PC-3 (cell line): Measurements from ENCODE around the gene SARM1. TPM values are rescaled to one million over a fixed set of nuclear protein-coding genes. Genes with fewer than 3 reads are reported as not detected.

Experiments
- ATAC-seq: fragments of 200-7000 bp; cut with Tn5 transposase; 2 replicates; pipeline ENCODE4 v1.9.1; 2020; ENCODE audit warnings: mild to moderate bottlenecking, moderate library complexity
- BruUV-seq: library from RNA; stranded (reverse); fragments of 400-500 nt; replicated peaks from 2 replicates; lab custom pipeline; 2021; lab: Mats Ljungman, UMichigan
- CTCF ChIA-PET: fragments of 300-600 bp; sonication (Branson Sonifier 250); formaldehyde crosslinking; loops from one replicate; lab custom pipeline; 2022; ENCODE audit warnings: antibody characterized with exemption; lab: Charles Lee
- POLR2A ChIA-PET: fragments of 300-600 bp; sonication (Branson Sonifier 250); formaldehyde crosslinking; loops from one replicate; lab custom pipeline; 2022; ENCODE audit warnings: antibody characterized with exemption; ENCODE audit not compliant: unreplicated experiment; lab: Charles Lee
- DNase-seq: peaks from one replicate; pipeline ENCODE4 v3.0.0-alpha.2; 2015
- H2AFZ ChIP-seq: fragments of 300-600 bp; sonication (generic); 2 replicates; pipeline ENCODE4 v1.6.0; 2016; ENCODE audit warnings: antibody characterized with exemption, low read length
- H3F3A ChIP-seq: fragments of 300-600 bp; sonication (generic); one replicate; pipeline ENCODE4 v1.6.0; 2017; ENCODE audit warnings: antibody characterized with exemption, low read length, control low read depth, mild to moderate bottlenecking; ENCODE audit not compliant: unreplicated experiment
- H3K27ac ChIP-seq: fragments of 300-600 bp; sonication (generic); 2 replicates; pipeline ENCODE4 v1.5.1; 2016; ENCODE audit warnings: mild to moderate bottlenecking, low read length
- H3K27me3 ChIP-seq: fragments of 300-600 bp; sonication (generic); 2 replicates; pipeline ENCODE4 v1.6.1; 2016; ENCODE audit warnings: low read length, mixed read lengths
- H3K36me3 ChIP-seq: fragments of 300-600 bp; sonication (generic); 2 replicates; pipeline ENCODE4 v1.6.1; 2016; ENCODE audit warnings: low read depth, mixed run types, low read length, mixed read lengths
- H3K4me1 ChIP-seq: fragments of 300-600 bp; sonication (generic); 2 replicates; pipeline ENCODE4 v1.5.1; 2016; ENCODE audit warnings: low read length; ENCODE audit not compliant: insufficient read depth
- H3K4me2 ChIP-seq: fragments of 300-600 bp; sonication (generic); 2 replicates; pipeline ENCODE4 v1.6.0; 2016; ENCODE audit warnings: low read length
- H3K4me3 ChIP-seq: fragments of 300-600 bp; sonication (generic); 2 replicates; pipeline ENCODE4 v1.5.1; 2016; ENCODE audit warnings: mild to moderate bottlenecking, low read length, mixed read lengths
- H3K79me2 ChIP-seq: fragments of 300-600 bp; sonication (generic); 2 replicates; pipeline ENCODE4 v1.6.1; 2017; ENCODE audit warnings: low read length, mixed read lengths
- H3K9ac ChIP-seq: fragments of 300-600 bp; sonication (generic); 2 replicates; pipeline ENCODE4 v1.6.0; 2016; ENCODE audit warnings: mild to moderate bottlenecking, low read length
- H3K9me2 ChIP-seq: fragments of 300-600 bp; sonication (generic); replicated peaks from 2 replicates; pipeline ENCODE4 v1.6.1; 2016; ENCODE audit warnings: mixed run types, low read length, mixed read lengths
- H3K9me3 ChIP-seq: fragments of 300-600 bp; sonication (generic); 2 replicates; pipeline ENCODE4 v1.6.1; 2016; ENCODE audit warnings: low read length, mixed read lengths
- H4K20me1 ChIP-seq: fragments of 300-600 bp; sonication (generic); 2 replicates; pipeline ENCODE4 v1.6.1; 2016; ENCODE audit warnings: low read length, mixed read lengths
- CTCF ChIP-seq: fragments of 300-600 bp; sonication (generic); conservative IDR thresholded peaks from 2 replicates; pipeline ENCODE4 v1.5.1; 2017; ENCODE audit warnings: antibody characterized with exemption, low read depth, mild to moderate bottlenecking, low read length
- EZH2 ChIP-seq: fragments of 300-600 bp; sonication (generic); IDR thresholded peaks from one replicate; pipeline ENCODE4 v1.6.1; 2017; ENCODE audit warnings: antibody characterized with exemption, mild to moderate bottlenecking, low read length; ENCODE audit not compliant: unreplicated experiment
- EZH2phosphoT487 ChIP-seq: fragments of 300-600 bp; sonication (generic); IDR thresholded peaks from 2 replicates; pipeline ENCODE4 v1.6.1; 2018; ENCODE audit warnings: mild to moderate bottlenecking, antibody characterized with exemption, low read length, borderline replicate concordance
- intact Hi-C: fragments of 100-400 bp; cut with micrococcal nuclease; formaldehyde crosslinking; loops from 2 replicates; pipeline ENCODE4 v1.9.0; 2023
- total RNA-seq: library from RNA; depleted of rRNA; stranded (reverse); fragments of >200 nt; gene quantifications from 2 replicates; pipeline ENCODE4 v1.2.3, GENCODE V29; 2014

SARM1 gene
- total RNA-seq, 1 experiment from 2014 or later, result 6.7 TPM

- Histone ChIP-seq H3K79me2 (no peaks in the 10 kb centered on the region), H3K27me3 (no peaks in the 10 kb centered on the region), H3K27ac (no peak overlapping the region), H2AFZ (no peak overlapping the region), H3K36me3 (no peaks in the 10 kb centered on the region), H3K4me1 (no peaks in the 10 kb centered on the region), H3K9me3 (no peaks in the 10 kb centered on the region), H3F3A (no peaks in the 10 kb centered on the region), H3K9ac (no peak overlapping the region), H3K4me3 (no peak overlapping the region), H3K4me2 (no peak overlapping the region), H3K9me2 (no peaks in the 10 kb centered on the region), H4K20me1 (no peaks in the 10 kb centered on the region)
- ChIA-PET POLR2A (no interaction called here), CTCF (no interaction called here)
- ATAC-seq, result no peak
- intact Hi-C loops, result no loop called here
- TF ChIP-seq EZH2 (no peak), CTCF (no peak), EZH2phosphoT487 (no peak)
- BruUV-seq, result no TSS peak
- no peak for DNase-seq
Observed at GRCh38 chr17:28395968-28396367, 24.5 kb downstream of the SARM1 start.

- Histone ChIP-seq H3K27me3 (no peaks in the 10 kb centered on the region), H3K9ac (no peak overlapping the region), H3K36me3 (no peaks in the 10 kb centered on the region), H2AFZ (no peak overlapping the region), H4K20me1 (no peaks in the 10 kb centered on the region), H3K4me1 (peaks cover under 1% of the 10 kb centered on the region; the same call in 1 of the 2 replicates), H3K79me2 (no peaks in the 10 kb centered on the region), H3K27ac (no peak overlapping the region), H3K4me3 (no peak overlapping the region), H3K9me3 (no peaks in the 10 kb centered on the region), H3K4me2 (no peak overlapping the region), H3K9me2 (no peaks in the 10 kb centered on the region), H3F3A (no peaks in the 10 kb centered on the region)
- TF ChIP-seq EZH2 (no peak), EZH2phosphoT487 (no peak)
- no peak for ATAC-seq
- intact Hi-C loops, result no loop called here
- ChIA-PET CTCF (no interaction called here), POLR2A (no interaction called here)
- BruUV-seq, result no TSS peak
- no peak for DNase-seq
Observed at GRCh38 chr17:28396635-28397239, 25.2 kb downstream of the SARM1 start.

DNA sequence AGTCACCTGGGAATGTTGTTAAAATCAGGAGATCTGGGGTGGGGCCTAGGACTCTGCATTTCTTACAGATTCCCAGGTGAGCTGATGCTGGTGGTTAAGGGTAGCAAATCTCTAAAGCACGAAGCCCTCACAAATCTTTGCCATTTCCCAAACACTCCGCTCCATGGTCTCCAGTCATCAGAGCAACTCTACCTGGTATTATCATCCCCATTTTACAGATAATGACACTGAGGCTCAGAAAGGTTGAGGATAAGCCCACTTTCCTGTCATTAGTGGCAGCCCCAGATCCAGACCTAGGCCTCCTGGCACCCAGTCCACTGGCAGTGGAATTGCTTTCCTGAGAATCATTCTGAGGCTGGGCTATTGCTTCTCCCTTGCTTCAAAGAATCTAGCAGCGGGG, 25.8 kb downstream of the SARM1 start:
- DNase-seq (no peak), ATAC-seq (no peak)
- H3K4me2 ChIP-seq, result no peak overlapping the region
- H2AFZ ChIP-seq, result no peak overlapping the region
- H3K4me3 ChIP-seq, result no peak overlapping the region
- H3F3A ChIP-seq, result no peaks in the 10 kb centered on the region
- ChIA-PET CTCF (no interaction called here), POLR2A (no interaction called here)
- intact Hi-C loops, result no loop called here
- TF ChIP-seq CTCF (no peak), EZH2phosphoT487 (no peak), EZH2 (no peak)
- H3K27ac ChIP-seq, result no peak overlapping the region
- H3K79me2 ChIP-seq, result no peaks in the 10 kb centered on the region
- no peaks in the 10 kb centered on the region for H3K27me3 ChIP-seq
- H3K9me3 ChIP-seq, result no peaks in the 10 kb centered on the region
- H3K9me2 ChIP-seq, result no peaks in the 10 kb centered on the region
- no peaks in the 10 kb centered on the region for H4K20me1 ChIP-seq
- H3K9ac ChIP-seq, result no peak overlapping the region
- BruUV-seq, result no TSS peak
- H3K4me1 ChIP-seq, result peaks cover 6% of the 10 kb centered on the region
- H3K36me3 ChIP-seq, result no peaks in the 10 kb centered on the region
